WERI-Rb-1 (cell line): ENCODE data around the gene PPP1R16B.

Source experiments
- DNase-seq: peaks from one replicate; pipeline ENCODE4 v3.0.0-alpha.2; 2020
- H3K27ac ChIP-seq: fragments of 250-450 bp; sonication (Bioruptor Pico); 2 replicates; pipeline ENCODE4 v1.5.1; 2020; ENCODE audit warnings: mild to moderate bottlenecking, moderate library complexity
- H3K27me3 ChIP-seq: fragments of 250-450 bp; sonication (Bioruptor Pico); 2 replicates; pipeline ENCODE4 v1.5.1; 2021; ENCODE audit warnings: mild to moderate bottlenecking, low read depth, moderate library complexity; ENCODE audit not compliant: insufficient read depth, severe bottlenecking
- H3K36me3 ChIP-seq: fragments of 250-450 bp; sonication (Bioruptor Pico); 2 replicates; pipeline ENCODE4 v1.5.1; 2020; ENCODE audit warnings: mild to moderate bottlenecking, moderate library complexity
- H3K4me3 ChIP-seq: 2 replicates; pipeline ENCODE4 v1.5.1; 2011; ENCODE audit warnings: low read depth, mild to moderate bottlenecking, control low read depth, low read length
- H3K9me3 ChIP-seq: fragments of 250-450 bp; sonication (Bioruptor Pico); 2 replicates; pipeline ENCODE4 v1.5.1; 2021; ENCODE audit warnings: mild to moderate bottlenecking, moderate library complexity; ENCODE audit not compliant: severe bottlenecking
- TF ChIP-seq, protein P1 (sequence below): IDR thresholded peaks from 2 replicates; pipeline ENCODE4 v1.5.1; 2011; ENCODE audit warnings: low read depth, mild to moderate bottlenecking, control low read depth, inconsistent platforms, low read length

Gene PPP1R16B

DNA sequence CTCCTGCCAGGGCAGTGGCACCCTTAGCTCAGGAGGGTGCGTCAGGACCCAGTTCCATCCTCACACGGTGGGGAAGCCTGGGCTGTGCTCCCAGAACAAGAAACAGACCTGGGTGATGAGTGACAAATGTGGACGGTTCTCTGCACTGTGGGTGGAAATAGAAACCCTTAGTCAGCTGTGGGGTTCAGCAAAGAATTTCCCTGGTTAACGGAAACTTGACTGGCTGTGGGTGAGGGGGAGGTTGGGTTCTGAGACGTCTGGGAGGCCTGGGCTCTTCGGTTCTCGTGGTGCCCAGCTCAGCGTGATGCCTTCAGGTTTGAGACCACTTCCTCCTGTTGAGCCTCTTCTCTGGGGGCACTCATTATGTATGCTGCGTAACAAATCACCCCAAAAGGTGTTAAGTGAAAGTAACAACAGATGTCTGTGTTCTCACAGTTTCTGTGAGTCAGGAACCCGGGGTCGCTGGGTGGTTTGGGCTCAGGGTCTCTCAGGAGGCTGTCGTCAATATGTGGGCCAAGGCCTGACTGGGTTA is 67.6 kb downstream of the PPP1R16B start:
- TF ChIP-seq, protein P1, sequence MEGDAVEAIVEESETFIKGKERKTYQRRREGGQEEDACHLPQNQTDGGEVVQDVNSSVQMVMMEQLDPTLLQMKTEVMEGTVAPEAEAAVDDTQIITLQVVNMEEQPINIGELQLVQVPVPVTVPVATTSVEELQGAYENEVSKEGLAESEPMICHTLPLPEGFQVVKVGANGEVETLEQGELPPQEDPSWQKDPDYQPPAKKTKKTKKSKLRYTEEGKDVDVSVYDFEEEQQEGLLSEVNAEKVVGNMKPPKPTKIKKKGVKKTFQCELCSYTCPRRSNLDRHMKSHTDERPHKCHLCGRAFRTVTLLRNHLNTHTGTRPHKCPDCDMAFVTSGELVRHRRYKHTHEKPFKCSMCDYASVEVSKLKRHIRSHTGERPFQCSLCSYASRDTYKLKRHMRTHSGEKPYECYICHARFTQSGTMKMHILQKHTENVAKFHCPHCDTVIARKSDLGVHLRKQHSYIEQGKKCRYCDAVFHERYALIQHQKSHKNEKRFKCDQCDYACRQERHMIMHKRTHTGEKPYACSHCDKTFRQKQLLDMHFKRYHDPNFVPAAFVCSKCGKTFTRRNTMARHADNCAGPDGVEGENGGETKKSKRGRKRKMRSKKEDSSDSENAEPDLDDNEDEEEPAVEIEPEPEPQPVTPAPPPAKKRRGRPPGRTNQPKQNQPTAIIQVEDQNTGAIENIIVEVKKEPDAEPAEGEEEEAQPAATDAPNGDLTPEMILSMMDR: no peak
- no peak overlapping the region for H3K27ac ChIP-seq
- no peak overlapping the region for H3K4me3 ChIP-seq
- no peaks in the 10 kb centered on the region for H3K36me3 ChIP-seq
- peaks cover 4% of the 10 kb centered on the region for H3K9me3 ChIP-seq
- DNase-seq: no peak
- no peaks in the 10 kb centered on the region for H3K27me3 ChIP-seq

GRCh38 chr20:38874460-38875174 is 69.1 kb downstream of the PPP1R16B start:
- Histone ChIP-seq H3K4me3 (no peak overlapping the region), H3K27me3 (no peaks in the 10 kb centered on the region), H3K27ac (no peak overlapping the region), H3K36me3 (no peaks in the 10 kb centered on the region), H3K9me3 (no peaks in the 10 kb centered on the region)
- TF ChIP-seq, protein P1: no peak
- DNase-seq: no peak

- DNase-seq: no peak
- H3K36me3 ChIP-seq: no peaks in the 10 kb centered on the region
- H3K27ac ChIP-seq: no peak overlapping the region
- no peaks in the 10 kb centered on the region for H3K9me3 ChIP-seq
- H3K27me3 ChIP-seq: no peaks in the 10 kb centered on the region
- H3K4me3 ChIP-seq: no peak overlapping the region
- TF ChIP-seq, protein P1: no peak
Measured at GRCh38 chr20:38875175-38875993, 69.9 kb downstream of the PPP1R16B start.

DNA sequence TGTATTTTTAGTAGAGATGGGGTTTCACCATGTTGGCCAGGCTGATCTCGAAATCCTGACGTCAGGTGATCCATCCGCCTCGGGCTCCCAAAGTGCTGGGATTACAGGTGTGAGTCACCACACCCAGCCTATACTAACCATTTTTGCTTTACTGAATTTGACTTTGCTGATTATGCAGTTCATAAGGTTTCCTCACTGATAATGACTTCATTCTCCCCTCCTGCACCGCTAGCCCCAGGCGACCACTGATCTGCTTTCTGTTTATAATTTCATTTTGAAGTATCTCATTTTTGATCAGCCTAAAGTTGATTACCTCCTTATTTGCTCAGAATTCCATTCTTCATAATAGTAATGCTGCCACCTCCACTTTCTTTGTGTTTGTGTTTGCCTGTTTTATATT is 72.0 kb downstream of the PPP1R16B start:
- H3K27ac ChIP-seq: no peak overlapping the region
- H3K36me3 ChIP-seq: no peaks in the 10 kb centered on the region
- H3K9me3 ChIP-seq: no peaks in the 10 kb centered on the region
- DNase-seq: no peak
- TF ChIP-seq, protein P1: no peak
- no peaks in the 10 kb centered on the region for H3K27me3 ChIP-seq
- no peak overlapping the region for H3K4me3 ChIP-seq

- no peaks in the 10 kb centered on the region for H3K27me3 ChIP-seq
- no peak overlapping the region for H3K27ac ChIP-seq
- DNase-seq: no peak
- no peaks in the 10 kb centered on the region for H3K36me3 ChIP-seq
- H3K4me3 ChIP-seq: no peak overlapping the region
- TF ChIP-seq, protein P1: no peak
- no peaks in the 10 kb centered on the region for H3K9me3 ChIP-seq
Measured at GRCh38 chr20:38878866-38879265, 73.4 kb downstream of the PPP1R16B start.
